Left lung (tissue), 10 donors: ENCODE measurements around the gene SLC7A1. TPM values are rescaled to one million over a fixed set of nuclear protein-coding genes. Genes with fewer than 3 reads are reported as not detected.

Source experiments
- ATAC-seq: fragments of 200-7000 bp; cut with Tn5 transposase; one replicate; pipeline ENCODE4 v1.9.1; 2020; ENCODE audit warnings: moderate library complexity
- DNase-seq, 4 donors: peaks; one replicate each; pipeline ENCODE4 v3.0.0-alpha.2; 2013 to 2020
- H3K27ac ChIP-seq, 2 donors: fragments of 200-600 bp; sonication (generic) in 1 of 2; one replicate each; pipeline versions ENCODE4 v1.5.0 to v1.8.0; 2020 to 2021
- H3K27me3 ChIP-seq, 2 donors: fragments of 200-600 bp; sonication (generic) in 1 of 2; one replicate each; pipeline versions ENCODE4 v1.5.0 to v1.8.0; 2020 to 2021
- H3K36me3 ChIP-seq, 2 donors: fragments of 200-600 bp; sonication (generic) in 1 of 2; one replicate each; pipeline versions ENCODE4 v1.5.0 to v1.8.0; 2020 to 2021
- H3K4me1 ChIP-seq, 2 donors: fragments of 200-600 bp; one replicate each; pipeline ENCODE4 v1.8.0; 2021
- H3K4me3 ChIP-seq, 2 donors: fragments of 200-600 bp; sonication (generic) in 1 of 2; one replicate each; pipeline versions ENCODE4 v1.5.0 to v1.8.0; 2020 to 2021; ENCODE audit warnings: mild to moderate bottlenecking in 1 of 2
- H3K9me3 ChIP-seq, 2 donors: fragments of 200-600 bp; sonication (generic) in 1 of 2; one replicate each; pipeline versions ENCODE4 v1.5.0 to v1.8.0; 2020 to 2021
- CTCF ChIP-seq, 2 donors: fragments of 200-600 bp; sonication (generic) in 1 of 2; IDR thresholded peaks; one replicate each; pipeline versions ENCODE4 v1.5.0 to v1.8.0; 2021; ENCODE audit warnings: antibody characterized with exemption in 2 of 2
- intact Hi-C, 2 donors: fragments of 100-400 bp; cut with DNase I; formaldehyde crosslinking; loops; one replicate each; pipeline versions ENCODE4 v1.11.2 to v1.14.2; 2022
- polyA plus RNA-seq, 6 donors: library from polyadenylated mRNA; unstranded; fragments of 120-200 nt; gene quantifications; one replicate each; pipeline ENCODE4 v1.2.1, GENCODE V29; 2013; ENCODE audit not compliant: insufficient read length in 6 of 6
- total RNA-seq, 2 donors: library from RNA; stranded (reverse); fragmentation: NEBNext Ultra II Directional; extraction: Animal tissue kit (Norgen Biotek cat#: 25700); gene quantifications; one replicate each; pipeline ENCODE4 v1.2.1, GENCODE V29; 2021
- donor health status: DM: no; HTN: yes; CAD: no.
- donor health status: DM: no; HTN: no; CAD: no.

Gene SLC7A1
- total and polyA plus RNA-seq, 8 donors, result 10.0 to 54.2 (median 11.3) TPM

DNA sequence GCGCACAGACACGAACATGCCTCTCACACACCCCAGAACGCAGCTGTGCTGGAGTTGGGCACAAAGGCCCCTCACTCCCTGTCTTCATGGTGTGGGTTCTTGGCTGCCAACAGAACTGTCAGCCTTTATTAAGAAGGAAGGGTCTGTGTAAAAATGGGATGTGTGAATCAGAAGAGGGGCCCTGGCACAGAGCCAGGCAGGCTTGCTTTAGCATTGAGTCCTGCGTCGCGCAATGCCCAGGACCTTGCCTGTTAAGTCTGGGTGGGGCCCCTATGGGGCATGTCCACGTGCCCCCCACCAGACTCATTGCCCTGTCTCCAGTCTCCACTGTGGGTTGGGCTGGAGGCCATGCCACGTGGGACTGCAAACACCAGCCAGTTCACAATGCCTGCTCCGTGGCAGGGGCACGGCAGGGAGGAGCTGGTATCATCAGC is 84.8 kb downstream of the SLC7A1 start:
- Histone ChIP-seq H3K9me3 (no peaks in the 10 kb centered on the region), H3K4me3 (no peak overlapping the region), H3K27ac (no peak overlapping the region), H3K4me1 (no peaks in the 10 kb centered on the region), H3K36me3 (peaks cover 0 to 50% of the 10 kb centered on the region in 2 donors), H3K27me3 (peaks cover 0 to 19% of the 10 kb centered on the region in 2 donors)
- no peak for TF ChIP-seq CTCF (IDR thresholded peaks at IDR 0.05)
- peak in 1 of 4 donors; percentile 71 for DNase-seq
- no peak for ATAC-seq
- intact Hi-C loops, result no loop called here

DNA sequence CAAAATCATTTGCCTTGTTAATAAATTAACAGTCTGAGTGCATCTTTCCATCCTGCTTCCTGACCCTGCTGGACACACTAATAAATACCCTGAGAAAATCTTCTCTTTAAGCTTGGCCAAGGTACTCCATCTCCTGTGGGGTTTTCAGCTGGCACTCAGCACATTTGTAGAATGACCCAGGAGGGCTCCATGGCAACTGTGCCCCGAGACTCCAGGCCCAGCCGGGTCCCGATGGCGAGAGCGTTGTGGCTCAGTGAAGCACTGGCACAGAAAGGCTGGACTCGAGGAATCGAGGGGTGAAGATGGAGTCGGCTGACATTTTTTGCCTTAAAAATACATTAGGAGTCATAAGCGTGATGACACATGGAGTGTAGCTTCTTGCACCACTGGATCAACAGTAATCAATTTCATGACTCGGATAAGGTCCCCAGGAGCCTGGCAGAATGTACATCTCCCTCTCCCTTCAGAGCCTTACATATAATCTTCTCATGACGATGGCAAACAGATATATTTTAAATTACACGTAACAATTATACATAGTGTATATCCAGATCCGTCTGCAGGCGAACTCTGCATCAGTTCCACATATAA is 85.4 kb downstream of the SLC7A1 start:
- H3K4me3 ChIP-seq, result no peak overlapping the region
- no peaks in the 10 kb centered on the region for H3K9me3 ChIP-seq
- H3K27ac ChIP-seq, result no peak overlapping the region
- ATAC-seq (no peak), DNase-seq (no peak)
- no peak for TF ChIP-seq CTCF (IDR thresholded peaks at IDR 0.05)
- no peaks in the 10 kb centered on the region for H3K4me1 ChIP-seq
- peaks cover 0 to 45% of the 10 kb centered on the region in 2 donors for H3K36me3 ChIP-seq
- intact Hi-C loops, result loop anchor here in 1 of 2 donors (5.0 to 10.0 kb wide), 2 partner anchors 195 to 602 kb away; no protein-coding TSS in a partner anchor
- peaks cover 0 to 25% of the 10 kb centered on the region in 2 donors for H3K27me3 ChIP-seq

GRCh38 chr13:29508876-29509252 is 86.6 kb downstream of the SLC7A1 start:
- Histone ChIP-seq H3K36me3 (peaks cover 0 to 32% of the 10 kb centered on the region in 2 donors), H3K27ac (no peak overlapping the region), H3K4me3 (no peak overlapping the region), H3K4me1 (no peaks in the 10 kb centered on the region), H3K27me3 (peaks cover 0 to 31% of the 10 kb centered on the region in 2 donors), H3K9me3 (no peaks in the 10 kb centered on the region)
- ATAC-seq (no peak), DNase-seq (no peak)
- intact Hi-C loops, result loop anchor here in 1 of 2 donors (5.0 to 10.0 kb wide), 2 partner anchors 196 to 603 kb away; no protein-coding TSS in a partner anchor
- no peak for TF ChIP-seq CTCF (IDR thresholded peaks at IDR 0.05)

GRCh38 chr13:29508130-29508875 is 87.2 kb downstream of the SLC7A1 start:
- DNase-seq, result peak; percentile 75 to 92 (median 82)
- intact Hi-C loops, result loop anchor here in 1 of 2 donors (5.0 to 10.0 kb wide), 2 partner anchors 196 to 604 kb away; no protein-coding TSS in a partner anchor
- peak; percentile 93 for ATAC-seq

More at GRCh38 chr13:29508130-29508875, 87.2 kb downstream of the SLC7A1 start:
- no peaks in the 10 kb centered on the region for H3K9me3 ChIP-seq
- no peak overlapping the region for H3K27ac ChIP-seq
- no peak overlapping the region for H3K4me3 ChIP-seq
- TF ChIP-seq CTCF (IDR thresholded peaks at IDR 0.05), result peak; percentile 97 to 98
- H3K27me3 ChIP-seq, result peaks cover 0 to 36% of the 10 kb centered on the region in 2 donors
- H3K4me1 ChIP-seq, result no peaks in the 10 kb centered on the region
- H3K36me3 ChIP-seq, result peaks cover 0 to 27% of the 10 kb centered on the region in 2 donors
